ENCODE results near the gene SASH1. TPM values are rescaled to one million over a fixed set of nuclear protein-coding genes. Genes with fewer than 3 reads are reported as not detected.

Gene SASH1
- total RNA-seq, 1 experiment from 2014 or later, result 33.2 TPM

DNA sequence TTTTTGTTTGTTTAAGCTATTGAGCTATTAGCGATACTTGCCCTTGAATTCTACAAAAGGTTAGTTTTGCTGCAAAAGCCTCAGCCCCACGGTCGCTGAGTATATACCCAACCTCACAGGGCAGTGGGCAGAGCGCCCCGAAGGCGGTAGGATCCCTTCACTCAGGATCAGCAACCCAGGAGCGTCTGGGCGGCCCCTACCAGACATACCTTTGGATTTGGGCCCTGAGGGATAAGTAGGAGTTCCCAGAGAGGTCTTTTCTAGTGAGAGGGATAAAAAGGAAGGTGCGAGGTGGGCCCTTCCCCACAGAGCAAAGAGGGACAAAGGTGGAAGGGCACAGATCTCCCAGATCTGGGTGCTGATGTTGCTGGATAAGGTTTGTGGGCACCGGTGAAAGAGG lies 6.1 kb downstream of the SASH1 start:
- DNase-seq, result no peak
- Histone ChIP-seq H2BK120ac (ENCODE audit: low read depth, low read length, poor library complexity, severe bottlenecking) (no peak overlapping the region), H2AK5ac (ENCODE audit: insufficient read length, low read length) (no peak overlapping the region), H2BK5ac (ENCODE audit: insufficient read length, low read length) (no peak overlapping the region), H3K27me3 (ENCODE audit: insufficient read depth, low read length) (no peaks in the 10 kb centered on the region), H3K14ac (ENCODE audit: insufficient read depth, low read length) (no peak overlapping the region), H3K23me2 (ENCODE audit: insufficient read length, low read depth, low read length, poor library complexity, severe bottlenecking) (peaks cover 7% of the 10 kb centered on the region), H3K4me1 (ENCODE audit: insufficient read depth, low read length) (peaks cover 19% of the 10 kb centered on the region), H4K91ac (ENCODE audit: insufficient read length, low read depth, low read length) (no peak overlapping the region), H3K79me2 (ENCODE audit: insufficient read depth, low read length) (peaks cover 5% of the 10 kb centered on the region; the same call in 1 of the 2 replicates), H2BK12ac (ENCODE audit: insufficient read length, low read depth, low read length) (no peak overlapping the region), H3K4ac (ENCODE audit: low read depth, low read length) (no peak overlapping the region), H2BK15ac (ENCODE audit: low read depth, low read length) (no peak overlapping the region), H3K56ac (ENCODE audit: insufficient read length, low read depth, low read length) (no peak overlapping the region), H2BK20ac (ENCODE audit: low read depth, low read length, poor library complexity, severe bottlenecking) (no peak overlapping the region), H2AFZ (ENCODE audit: low read length) (no peak overlapping the region), H4K20me1 (ENCODE audit: control insufficient read depth, insufficient read depth, insufficient read length) (no peaks in the 10 kb centered on the region), H3K9me3 (ENCODE audit: control insufficient read depth, low read depth, low read length) (no peaks in the 10 kb centered on the region), H3T11ph (ENCODE audit: low read length) (no peak overlapping the region), H3K23ac (ENCODE audit: insufficient read length, low read depth, low read length) (no peak overlapping the region), H3K18ac (ENCODE audit: insufficient read length, low read depth, low read length) (no peak overlapping the region), H4K8ac (replicated peaks; ENCODE audit: insufficient read length, low read depth, low read length) (no peak overlapping the region), H3K4me2 (ENCODE audit: insufficient read depth, insufficient read length, low read length) (no peak overlapping the region), H3K9ac (ENCODE audit: extremely low read depth, insufficient read length, low read length) (no peak overlapping the region), H3K27ac (ENCODE audit: insufficient read length, low read depth, low read length) (no peak overlapping the region), H4K5ac (ENCODE audit: insufficient read length, low read depth, low read length) (no peak overlapping the region), H3K79me1 (ENCODE audit: insufficient read depth, low read depth, low read length, poor library complexity, severe bottlenecking) (no peaks in the 10 kb centered on the region)
- no CpG with 5 or more reads among the region's 10 CpGs for WGBS (ENCODE audit: extremely low coverage, insufficient read length, low lambda C conversion rate)
- H3K4me1 Mint-ChIP-seq, result peaks cover 64 to 70% of the 10 kb centered on the region in 2 experiments
- H3K36me3 Mint-ChIP-seq (ENCODE audit: insufficient read depth in 1 of 3, low read depth in 3 of 3), result peaks cover 0 to 6% (median 0%) of the 10 kb centered on the region in 3 experiments; a peak in 4 of 7 replicates
- no peaks in the 10 kb centered on the region for H3K9me3 Mint-ChIP-seq
- H3K4me3 Mint-ChIP-seq, result peak overlapping the region in 1 of 2 experiments; percentile 14; a peak in 3 of 5 replicates
- H3K27me3 Mint-ChIP-seq (ENCODE audit: low read depth), result no peaks in the 10 kb centered on the region
- TF ChIP-seq CTCF (conservative IDR thresholded peaks at IDR 0.05), result no peak
- peak overlapping the region; percentile 74 to 89 (median 83); a peak in 6 of 7 replicates for H3K27ac Mint-ChIP-seq
